Hematopoietic multipotent progenitor cell treated with erythropoietin and hydrocortisone succinate and interleukin-3 and kit ligand, for 4 days (in vitro differentiated cells): ENCODE measurements around the gene RABGAP1L.
"Not testable (repeated sequence)": the region's sequence is repeated elsewhere in the genome, so short reads cannot be mapped to it uniquely, and the experiment has no call there.

Source experiments
- DNase-seq: peaks from one replicate; pipeline ENCODE4 v3.0.0-alpha.2; 2015

The RABGAP1L gene

GRCh38 chr1:174156437-174156836 is 2.9 kb upstream of the RABGAP1L start:
- no peak for DNase-seq

- no peak for DNase-seq
These were observed 2.0 kb upstream of the RABGAP1L start for GRCh38 chr1:174157157-174157806.

GRCh38 chr1:174158767-174159251 is 511 bp upstream of the RABGAP1L start:
- no peak for DNase-seq

- DNase-seq = peak; percentile 50
These were observed 771 bp downstream of the RABGAP1L start for GRCh38 chr1:174160109-174160473.

- DNase-seq = no peak
These were observed 1.3 kb downstream of the RABGAP1L start for GRCh38 chr1:174160603-174161002.

- DNase-seq = no peak
These were observed 2.5 kb downstream of the RABGAP1L start for GRCh38 chr1:174161813-174162212.

- DNase-seq = no peak
These were observed 5.5 kb downstream of the RABGAP1L start for GRCh38 chr1:174164826-174165225.

- no peak for DNase-seq
These were observed 6.3 kb downstream of the RABGAP1L start for GRCh38 chr1:174165471-174166137.

- DNase-seq = peak; percentile 86
These were observed 7.4 kb downstream of the RABGAP1L start for GRCh38 chr1:174166530-174167264.

GRCh38 chr1:174167265-174167803 is 8.0 kb downstream of the RABGAP1L start:
- no peak for DNase-seq

GRCh38 chr1:174169342-174169741 is 10.0 kb downstream of the RABGAP1L start:
- DNase-seq = no peak

- no peak for DNase-seq
These were observed 11.8 kb downstream of the RABGAP1L start for GRCh38 chr1:174171073-174171472.

- no peak for DNase-seq
These were observed 15.4 kb downstream of the RABGAP1L start for GRCh38 chr1:174174461-174175329.

GRCh38 chr1:174178459-174178858 is 19.1 kb downstream of the RABGAP1L start:
- DNase-seq = not testable (repeated sequence)

- no peak for DNase-seq
These were observed 30.2 kb downstream of the RABGAP1L start for GRCh38 chr1:174189428-174190062.

GRCh38 chr1:174190691-174191199 is 31.4 kb downstream of the RABGAP1L start:
- DNase-seq = peak; percentile 30

GRCh38 chr1:174191349-174191862 is 32.1 kb downstream of the RABGAP1L start:
- no peak for DNase-seq

- no peak for DNase-seq
These were observed 35.1 kb downstream of the RABGAP1L start for GRCh38 chr1:174194461-174194860.

GRCh38 chr1:174197088-174197487 is 37.8 kb downstream of the RABGAP1L start:
- no peak for DNase-seq

GRCh38 chr1:174197547-174197946 is 38.2 kb downstream of the RABGAP1L start:
- DNase-seq = no peak

GRCh38 chr1:174198202-174198601 is 38.9 kb downstream of the RABGAP1L start:
- DNase-seq = no peak

GRCh38 chr1:174200746-174201145 is 41.4 kb downstream of the RABGAP1L start:
- no peak for DNase-seq
